Lung (tissue), 12 donors: Measurements from ENCODE around the gene DHX34. TPM values are rescaled to one million over a fixed set of nuclear protein-coding genes. Genes with fewer than 3 reads are reported as not detected.

Experiments used
- ATAC-seq: fragments of 200-7000 bp; cut with Tn5 transposase; one replicate; pipeline ENCODE4 v1.9.1; 2020; ENCODE audit warnings: moderate number of reproducible peaks; ENCODE audit not compliant: insufficient read depth, low FRiP score
- DNase-seq, 3 donors: peaks; one replicate each; pipeline ENCODE4 v3.0.0-alpha.2; 2013 to 2017
- H3K27ac ChIP-seq, 2 donors: one replicate each; pipeline ENCODE4 v1.5.1; 2013; ENCODE audit warnings: mild to moderate bottlenecking in 2 of 2, moderate library complexity in 2 of 2, control low read depth in 1 of 2, inconsistent platforms in 1 of 2, low read depth in 1 of 2, low read length in 1 of 2
- H3K27me3 ChIP-seq, 3 donors: one replicate each; pipeline ENCODE4 v1.5.1; 2013; ENCODE audit warnings: low read length in 2 of 3; ENCODE audit not compliant: control insufficient read depth in 3 of 3, insufficient read depth in 3 of 3
- H3K36me3 ChIP-seq, 4 donors: one replicate each; pipeline ENCODE4 v1.5.1; 2013; ENCODE audit warnings: low read length in 4 of 4, mild to moderate bottlenecking in 1 of 4, moderate library complexity in 1 of 4; ENCODE audit not compliant: control insufficient read depth in 4 of 4, insufficient read depth in 4 of 4
- H3K4me1 ChIP-seq, 5 donors: one replicate each; pipeline ENCODE4 v1.5.1; 2013; ENCODE audit warnings: low read length in 5 of 5, mild to moderate bottlenecking in 2 of 5, moderate library complexity in 1 of 5; ENCODE audit not compliant: control insufficient read depth in 5 of 5, insufficient read depth in 5 of 5
- H3K4me3 ChIP-seq: one replicate; pipeline ENCODE4 v1.5.1; 2013; ENCODE audit warnings: mild to moderate bottlenecking, control low read depth, moderate library complexity
- H3K9ac ChIP-seq, 2 donors: one replicate each; pipeline ENCODE4 v1.5.1; 2013; ENCODE audit warnings: low read length in 2 of 2, control low read depth in 1 of 2; ENCODE audit not compliant: insufficient read depth in 1 of 2
- H3K9me3 ChIP-seq, 4 donors: one replicate each; pipeline ENCODE4 v1.5.1; 2013; ENCODE audit warnings: low read length in 3 of 4, mild to moderate bottlenecking in 1 of 4, moderate library complexity in 1 of 4; ENCODE audit not compliant: control insufficient read depth in 4 of 4, insufficient read depth in 3 of 4
- CTCF ChIP-seq: IDR thresholded peaks from 2 replicates; pipeline ENCODE4 v1.5.1; 2012; ENCODE audit warnings: mild to moderate bottlenecking; ENCODE audit errors: control extremely low read depth, extremely low read depth
- WGBS, 2 donors: extraction: QIAGEN DNeasy Blood & Tissue Kit; methylation state at CpG; one replicate each; pipeline ENCODE4 v1.1.7; 2013; 5-methylcytosine and 5-hydroxymethylcytosine counted together
- polyA plus RNA-seq, 2 donors: library from polyadenylated mRNA; stranded (reverse); fragments of 200-250 nt; gene quantifications; one replicate each; pipeline ENCODE4 v1.2.1, GENCODE V29; 2013
- total RNA-seq, 2 donors: library from RNA; depleted of rRNA in 1 of 2; stranded (reverse); fragments of >200 nt in 1 of 2; gene quantifications; one replicate each; pipeline ENCODE4 v1.2.1, GENCODE V29; 2014 to 2021
- donor health status: control.
- donor health status: control.
- donor health status: Bipolar disorder and iron deficiency.
- donor health status: healthy.
- donor health status: DM: yes; HTN: yes; CAD: no.

Gene DHX34
- total and polyA plus RNA-seq, 4 donors = 13.5 to 24.2 (median 16.5) TPM

- peaks cover 0 to 5% (median 0%) of the 10 kb centered on the region in 4 donors for H3K9me3 ChIP-seq
- no peak overlapping the region for H3K9ac ChIP-seq
- H3K36me3 ChIP-seq = peaks cover 0 to 5% (median 3%) of the 10 kb centered on the region in 4 donors
- H3K27me3 ChIP-seq = peaks cover 0 to 23% (median 3%) of the 10 kb centered on the region in 3 donors
- ATAC-seq (no peak), DNase-seq (no peak)
- no peak for TF ChIP-seq CTCF
- H3K4me1 ChIP-seq = peaks cover 0 to 11% (median 0%) of the 10 kb centered on the region in 5 donors
- no peak overlapping the region for H3K4me3 ChIP-seq
- 93% methylated on average over 16 of the region's 16 CpGs for WGBS, 2 donors
- no peak overlapping the region for H3K27ac ChIP-seq
Measured at GRCh38 chr19:47413941-47414340, 64.8 kb downstream of the DHX34 start.

GRCh38 chr19:47414469-47414868 is 65.4 kb downstream of the DHX34 start:
- H3K27me3 ChIP-seq = peaks cover 0 to 25% (median 3%) of the 10 kb centered on the region in 3 donors
- TF ChIP-seq CTCF = no peak

GRCh38 chr19:47415953-47416642 is 67.0 kb downstream of the DHX34 start:
- 90 to 91% methylated on average over 20 to 21 of the region's 21 CpGs for WGBS, 2 donors
- DNase-seq = no peak

More at GRCh38 chr19:47414469-47414868, 65.4 kb downstream of the DHX34 start:
- H3K9me3 ChIP-seq = peaks cover 0 to 5% (median 0%) of the 10 kb centered on the region in 4 donors
- H3K27ac ChIP-seq = no peak overlapping the region
- no peak for DNase-seq
- H3K4me3 ChIP-seq = no peak overlapping the region
- whole genome bisulfite sequencing, 2 donors = 74 to 78% methylated on average over 21 of the region's 21 CpGs
- no peak overlapping the region for H3K9ac ChIP-seq
- peaks cover 0 to 5% (median 3%) of the 10 kb centered on the region in 4 donors for H3K36me3 ChIP-seq
- no peak for ATAC-seq
- peaks cover 0 to 11% (median 0%) of the 10 kb centered on the region in 5 donors for H3K4me1 ChIP-seq

More at GRCh38 chr19:47415953-47416642, 67.0 kb downstream of the DHX34 start:
- Histone ChIP-seq H3K27ac (no peak overlapping the region), H3K27me3 (peaks cover 3 to 41% (median 7%) of the 10 kb centered on the region in 3 donors), H3K36me3 (peaks cover 0 to 5% (median 3%) of the 10 kb centered on the region in 4 donors), H3K4me3 (no peak overlapping the region), H3K9me3 (peaks cover 0 to 5% (median 0%) of the 10 kb centered on the region in 4 donors), H3K9ac (no peak overlapping the region), H3K4me1 (peaks cover 0 to 11% (median 0%) of the 10 kb centered on the region in 5 donors)
- no peak for TF ChIP-seq CTCF
- ATAC-seq = no peak
